ENCODE results near the gene UNC119B.

The UNC119B gene

DNA sequence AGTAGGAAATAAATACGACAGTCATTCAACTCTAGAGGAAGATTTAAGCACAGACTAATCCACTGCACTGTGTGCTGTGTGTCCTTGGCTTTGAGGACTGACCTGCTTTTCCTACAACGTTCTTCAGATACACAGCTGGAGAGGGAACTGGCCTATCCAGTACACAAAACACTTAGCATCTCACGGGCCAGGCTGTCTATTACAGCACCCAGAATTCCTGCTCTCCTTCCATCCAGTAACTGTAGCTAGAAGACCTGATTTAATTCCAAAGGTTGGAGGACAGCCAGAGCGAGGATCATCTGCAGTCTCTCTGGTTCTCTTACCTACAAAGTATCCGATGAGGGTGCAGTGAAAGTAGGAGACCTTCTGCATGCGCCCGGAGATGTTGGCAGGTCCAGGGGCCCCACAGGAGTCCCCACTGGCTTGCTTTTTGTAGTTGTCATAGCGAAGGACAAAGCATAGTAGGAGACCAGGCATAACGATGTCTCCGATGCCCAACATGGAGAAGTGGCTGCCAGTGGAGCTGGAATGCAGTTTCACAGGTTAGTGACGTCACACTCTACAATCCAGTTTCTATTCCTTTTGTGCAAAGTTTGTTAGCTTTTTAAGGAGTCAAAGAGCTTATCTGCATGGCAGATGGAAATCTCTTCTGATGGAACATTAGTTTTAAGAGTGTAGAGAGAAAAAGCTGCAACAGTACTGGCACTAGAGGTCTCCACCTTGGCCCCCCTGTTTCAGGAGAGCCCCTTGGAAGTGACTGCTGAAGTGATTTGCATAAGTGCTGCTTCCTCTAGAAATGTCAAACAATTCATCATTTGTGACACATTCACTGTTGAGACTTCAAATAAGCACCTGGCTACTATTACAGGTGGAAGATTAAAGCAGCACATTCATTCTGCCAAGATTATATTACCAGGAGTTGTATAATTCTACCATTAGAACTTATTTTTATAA lies 57.1 kb downstream of the UNC119B start:
- Histone ChIP-seq H3K27me3 (ENCODE audit: insufficient read depth, low read depth, severe bottlenecking) (no peaks in the 10 kb centered on the region), H3K4me3 (ENCODE audit: low read depth, low read length) (no peak overlapping the region), H3K36me3 (peaks cover 56% of the 10 kb centered on the region), H3K9me3 (ENCODE audit: severe bottlenecking) (no peaks in the 10 kb centered on the region), H3K27ac (no peak overlapping the region)
- DNase-seq = no peak
- TF ChIP-seq, protein P1, sequence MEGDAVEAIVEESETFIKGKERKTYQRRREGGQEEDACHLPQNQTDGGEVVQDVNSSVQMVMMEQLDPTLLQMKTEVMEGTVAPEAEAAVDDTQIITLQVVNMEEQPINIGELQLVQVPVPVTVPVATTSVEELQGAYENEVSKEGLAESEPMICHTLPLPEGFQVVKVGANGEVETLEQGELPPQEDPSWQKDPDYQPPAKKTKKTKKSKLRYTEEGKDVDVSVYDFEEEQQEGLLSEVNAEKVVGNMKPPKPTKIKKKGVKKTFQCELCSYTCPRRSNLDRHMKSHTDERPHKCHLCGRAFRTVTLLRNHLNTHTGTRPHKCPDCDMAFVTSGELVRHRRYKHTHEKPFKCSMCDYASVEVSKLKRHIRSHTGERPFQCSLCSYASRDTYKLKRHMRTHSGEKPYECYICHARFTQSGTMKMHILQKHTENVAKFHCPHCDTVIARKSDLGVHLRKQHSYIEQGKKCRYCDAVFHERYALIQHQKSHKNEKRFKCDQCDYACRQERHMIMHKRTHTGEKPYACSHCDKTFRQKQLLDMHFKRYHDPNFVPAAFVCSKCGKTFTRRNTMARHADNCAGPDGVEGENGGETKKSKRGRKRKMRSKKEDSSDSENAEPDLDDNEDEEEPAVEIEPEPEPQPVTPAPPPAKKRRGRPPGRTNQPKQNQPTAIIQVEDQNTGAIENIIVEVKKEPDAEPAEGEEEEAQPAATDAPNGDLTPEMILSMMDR (IDR thresholded peaks at IDR 0.05; ENCODE audit: low read depth, low read length) = no peak

DNA sequence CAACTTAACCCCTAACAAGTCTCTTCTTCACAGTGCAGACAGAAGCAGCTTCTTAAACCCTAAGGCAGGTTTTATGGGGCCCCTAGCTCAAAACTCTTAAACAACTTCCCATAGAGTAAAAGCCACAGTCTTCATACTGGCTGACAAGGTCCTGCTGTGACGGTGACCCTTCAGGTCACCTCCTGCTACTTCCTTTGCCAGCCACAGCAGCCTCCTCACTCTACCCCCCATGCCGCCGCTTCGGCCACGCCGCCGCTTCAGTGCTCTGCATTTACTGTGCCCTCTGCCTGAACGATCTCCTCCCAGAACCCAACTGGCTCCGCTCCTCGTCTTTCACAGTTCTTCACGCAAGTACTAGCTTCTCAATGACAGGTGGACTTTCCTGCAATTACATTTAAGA lies 60.8 kb downstream of the UNC119B start:
- DNase-seq = no peak
- H3K4me3 ChIP-seq (ENCODE audit: low read depth, low read length) = no peak overlapping the region
- no peaks in the 10 kb centered on the region for H3K27me3 ChIP-seq (ENCODE audit: insufficient read depth, low read depth, severe bottlenecking)
- no peaks in the 10 kb centered on the region for H3K9me3 ChIP-seq (ENCODE audit: severe bottlenecking)
- no peak overlapping the region for H3K27ac ChIP-seq
- peaks cover 36% of the 10 kb centered on the region for H3K36me3 ChIP-seq
- TF ChIP-seq, protein P1 (IDR thresholded peaks at IDR 0.05; ENCODE audit: low read depth, low read length) = no peak

Data from WERI-Rb-1 (cell line).